HUDEP-2 (cell line): ENCODE data around the gene LCE3A.
"Not testable (repeated sequence)": the region's sequence is repeated elsewhere in the genome, so short reads cannot be mapped to it uniquely, and the experiment has no call there.

ENCODE experiments used
- DNase-seq, 76 experiments: peaks; one replicate each; lab custom pipeline; 2025; ENCODE audit not compliant: unreplicated experiment in 76 of 76; lab: John Stamatoyannopoulos, UW

The LCE3A gene

GRCh38 chr1:152579526-152579925 lies 43.4 kb downstream of the LCE3A start:
- not testable (repeated sequence) for DNase-seq

DNA sequence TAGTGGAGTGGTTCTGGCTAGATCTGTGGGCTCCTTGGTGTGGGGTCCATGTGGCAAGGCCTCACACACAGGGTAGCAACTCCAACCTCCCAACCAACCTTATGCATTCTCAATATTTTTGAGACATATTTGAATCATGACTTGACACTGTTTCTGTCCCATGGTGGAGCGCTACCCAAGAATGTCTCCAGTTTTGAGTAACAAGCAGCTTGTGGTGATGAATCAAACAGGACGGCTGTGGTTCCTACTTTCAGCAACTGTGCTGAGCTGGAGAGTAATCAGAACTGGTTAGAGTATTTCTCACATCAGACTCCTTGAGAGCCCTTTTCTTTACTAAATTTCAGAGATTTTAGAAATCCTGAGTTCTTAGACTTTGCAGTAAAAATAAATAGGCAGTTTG lies 45.7 kb downstream of the LCE3A start:
- no peak for DNase-seq
